Activated CD8-positive, alpha-beta memory T cell treated with anti-CD3 and anti-CD28 coated beads for 48 hours (primary cell): ENCODE data around the gene FXYD1.

Experiments
- DNase-seq, 3 experiments: peaks; one replicate each; pipeline ENCODE4 v3.0.0-alpha.2; 2020; ENCODE audit warnings: low read depth in 2 of 3, low spot score in 2 of 3

Gene FXYD1

GRCh38 chr19:35160629-35161433 is 22.2 kb downstream of the FXYD1 start:
- DNase-seq, result no peak

- DNase-seq, result no peak
These were observed 22.8 kb downstream of the FXYD1 start for GRCh38 chr19:35161434-35161743.

GRCh38 chr19:35162471-35163326 is 24.1 kb downstream of the FXYD1 start:
- no peak for DNase-seq

GRCh38 chr19:35164418-35164817 is 25.8 kb downstream of the FXYD1 start:
- no peak for DNase-seq

- no peak for DNase-seq
These were observed 26.8 kb downstream of the FXYD1 start for GRCh38 chr19:35165200-35166058.

- DNase-seq, result no peak
These were observed 27.8 kb downstream of the FXYD1 start for GRCh38 chr19:35166100-35167063.

GRCh38 chr19:35167251-35168119 is 28.9 kb downstream of the FXYD1 start:
- DNase-seq, result no peak

- no peak for DNase-seq
These were observed 29.6 kb downstream of the FXYD1 start for GRCh38 chr19:35168196-35168595.

- DNase-seq, result no peak
These were observed 30.8 kb downstream of the FXYD1 start for GRCh38 chr19:35169221-35169995.

GRCh38 chr19:35170359-35171061 is 31.9 kb downstream of the FXYD1 start:
- DNase-seq, result no peak

- no peak for DNase-seq
These were observed 33.1 kb downstream of the FXYD1 start for GRCh38 chr19:35171730-35172129.

- no peak for DNase-seq
These were observed 35.6 kb downstream of the FXYD1 start for GRCh38 chr19:35174226-35174625.

- DNase-seq, result no peak
These were observed 37.6 kb downstream of the FXYD1 start for GRCh38 chr19:35176181-35176570.

GRCh38 chr19:35177377-35178274 is 39.0 kb downstream of the FXYD1 start:
- DNase-seq, result no peak

- DNase-seq, result no peak
These were observed 40.1 kb downstream of the FXYD1 start for GRCh38 chr19:35178701-35179100.

GRCh38 chr19:35179830-35180229 is 41.2 kb downstream of the FXYD1 start:
- no peak for DNase-seq

GRCh38 chr19:35181387-35181786 is 42.8 kb downstream of the FXYD1 start:
- no peak for DNase-seq
